Lower leg skin (tissue), 3 donors: ENCODE measurements around the gene COMMD7.

Experiments
- CTCF ChIP-seq, 3 donors: fragments of 450-650 bp; IDR thresholded peaks; one replicate each; pipeline ENCODE4 v1.5.1; 2016; ENCODE audit warnings: antibody characterized with exemption in 3 of 3, mild to moderate bottlenecking in 3 of 3, moderate library complexity in 2 of 3
- POLR2A ChIP-seq, 2 donors: fragments of 450-650 bp; IDR thresholded peaks; one replicate each; pipeline ENCODE4 v1.6.1; 2016 to 2017; ENCODE audit warnings: antibody characterized with exemption in 2 of 2, mild to moderate bottlenecking in 1 of 2, moderate library complexity in 1 of 2

GRCh38 chr20:32702706-32703425, 40.4 kb downstream of the COMMD7 start:
- no peak for TF ChIP-seq CTCF (IDR thresholded peaks at IDR 0.05)
- no peak for TF ChIP-seq POLR2A (IDR thresholded peaks at IDR 0.05)
